Measurements from ENCODE around the gene LUC7L. TPM values are rescaled to one million over a fixed set of nuclear protein-coding genes. Genes with fewer than 3 reads are reported as not detected.

Gene LUC7L
- total RNA-seq, 1 donor from 2014 or later = 231 TPM

DNA sequence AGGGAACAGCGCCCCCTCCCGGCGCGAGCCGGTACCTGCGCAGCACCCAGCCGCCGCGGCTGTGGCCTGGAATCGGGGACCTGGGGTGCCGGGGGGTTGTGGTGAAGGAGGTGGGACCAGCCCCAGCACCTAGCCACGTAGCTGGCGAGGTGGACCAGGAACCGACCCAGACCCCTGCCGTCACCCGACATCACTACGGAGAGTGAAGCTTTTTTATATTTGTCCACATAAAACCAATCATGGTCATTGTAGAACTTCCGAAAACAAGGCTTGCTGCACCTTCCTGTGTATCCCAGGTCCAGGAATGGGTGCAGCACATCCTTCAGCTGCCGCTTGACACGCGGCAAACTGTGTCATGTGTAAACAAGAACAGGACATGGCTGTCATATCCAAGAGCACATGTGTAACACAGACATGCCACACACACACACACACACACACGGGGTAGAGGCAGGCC, 47.7 kb downstream of the LUC7L start:
- Histone ChIP-seq H3K4me1 (no peaks in the 10 kb centered on the region), H3K27ac (no peak overlapping the region), H3K4me2 (peak overlapping the region; percentile 73), H3K9ac (no peak overlapping the region), H3K27me3 (peaks cover 47% of the 10 kb centered on the region), H2AFZ (replicated peaks) (no peak overlapping the region), H3K9me3 (ENCODE audit: low read depth) (no peaks in the 10 kb centered on the region), H3F3A (ENCODE audit: low read depth) (peaks cover 55% of the 10 kb centered on the region), H3K79me2 (ENCODE audit: low read depth) (no peaks in the 10 kb centered on the region), H3K4me3 (no peak overlapping the region), H4K20me1 (ENCODE audit: low read depth) (peaks cover 49% of the 10 kb centered on the region), H3K36me3 (no peaks in the 10 kb centered on the region)
- Mint-ChIP-seq H3K4me1 (peaks cover 7% of the 10 kb centered on the region), H3K27ac (no peak overlapping the region), H3K27me3 (ENCODE audit: insufficient read depth, low read depth) (peaks cover 31% of the 10 kb centered on the region), H3K4me3 (peak overlapping the region; percentile 52), H3K9me3 (no peaks in the 10 kb centered on the region), H3K36me3 (peaks cover 4% of the 10 kb centered on the region)
- TF ChIP-seq EZH2phosphoT487 (IDR thresholded peaks at IDR 0.05) (no peak), EZH2 (IDR thresholded peaks at IDR 0.05) (no peak)
- TF ChIP-seq, protein P1, sequence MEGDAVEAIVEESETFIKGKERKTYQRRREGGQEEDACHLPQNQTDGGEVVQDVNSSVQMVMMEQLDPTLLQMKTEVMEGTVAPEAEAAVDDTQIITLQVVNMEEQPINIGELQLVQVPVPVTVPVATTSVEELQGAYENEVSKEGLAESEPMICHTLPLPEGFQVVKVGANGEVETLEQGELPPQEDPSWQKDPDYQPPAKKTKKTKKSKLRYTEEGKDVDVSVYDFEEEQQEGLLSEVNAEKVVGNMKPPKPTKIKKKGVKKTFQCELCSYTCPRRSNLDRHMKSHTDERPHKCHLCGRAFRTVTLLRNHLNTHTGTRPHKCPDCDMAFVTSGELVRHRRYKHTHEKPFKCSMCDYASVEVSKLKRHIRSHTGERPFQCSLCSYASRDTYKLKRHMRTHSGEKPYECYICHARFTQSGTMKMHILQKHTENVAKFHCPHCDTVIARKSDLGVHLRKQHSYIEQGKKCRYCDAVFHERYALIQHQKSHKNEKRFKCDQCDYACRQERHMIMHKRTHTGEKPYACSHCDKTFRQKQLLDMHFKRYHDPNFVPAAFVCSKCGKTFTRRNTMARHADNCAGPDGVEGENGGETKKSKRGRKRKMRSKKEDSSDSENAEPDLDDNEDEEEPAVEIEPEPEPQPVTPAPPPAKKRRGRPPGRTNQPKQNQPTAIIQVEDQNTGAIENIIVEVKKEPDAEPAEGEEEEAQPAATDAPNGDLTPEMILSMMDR (IDR thresholded peaks at IDR 0.05) = peak; percentile 92
- no peak for DNase-seq (ENCODE audit: low spot score)

DNA sequence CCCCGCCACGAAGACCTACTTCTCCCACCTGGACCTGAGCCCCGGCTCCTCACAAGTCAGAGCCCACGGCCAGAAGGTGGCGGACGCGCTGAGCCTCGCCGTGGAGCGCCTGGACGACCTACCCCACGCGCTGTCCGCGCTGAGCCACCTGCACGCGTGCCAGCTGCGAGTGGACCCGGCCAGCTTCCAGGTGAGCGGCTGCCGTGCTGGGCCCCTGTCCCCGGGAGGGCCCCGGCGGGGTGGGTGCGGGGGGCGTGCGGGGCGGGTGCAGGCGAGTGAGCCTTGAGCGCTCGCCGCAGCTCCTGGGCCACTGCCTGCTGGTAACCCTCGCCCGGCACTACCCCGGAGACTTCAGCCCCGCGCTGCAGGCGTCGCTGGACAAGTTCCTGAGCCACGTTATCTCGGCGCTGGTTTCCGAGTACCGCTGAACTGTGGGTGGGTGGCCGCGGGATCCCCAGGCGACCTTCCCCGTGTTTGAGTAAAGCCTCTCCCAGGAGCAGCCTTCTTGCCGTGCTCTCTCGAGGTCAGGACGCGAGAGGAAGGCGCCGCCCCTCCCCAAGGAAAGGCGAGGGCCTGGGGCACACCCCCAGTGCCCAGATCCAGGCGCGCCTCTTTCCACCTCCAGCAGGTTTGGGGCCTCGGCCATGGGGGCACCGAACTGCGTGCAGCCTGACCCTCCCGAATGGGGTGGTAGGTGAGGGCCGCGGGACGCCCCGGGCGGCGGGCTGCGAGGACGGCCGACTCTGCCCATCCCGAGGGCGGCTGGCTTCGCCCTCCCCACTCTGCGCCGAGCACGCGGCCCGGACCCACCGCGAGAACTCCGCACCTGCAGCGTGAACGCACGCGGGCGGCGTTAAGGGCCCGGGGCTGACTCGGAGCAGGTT, 48.3 kb downstream of the LUC7L start:
- Histone ChIP-seq H3K4me1 (no peaks in the 10 kb centered on the region), H4K20me1 (ENCODE audit: low read depth) (peaks cover 49% of the 10 kb centered on the region), H3K36me3 (no peaks in the 10 kb centered on the region), H3K79me2 (ENCODE audit: low read depth) (no peaks in the 10 kb centered on the region), H3K27ac (no peak overlapping the region), H3K27me3 (peaks cover 52% of the 10 kb centered on the region), H3F3A (ENCODE audit: low read depth) (peaks cover 55% of the 10 kb centered on the region), H2AFZ (replicated peaks) (peak overlapping the region; percentile 2), H3K9ac (no peak overlapping the region), H3K4me3 (peak overlapping the region; percentile 44), H3K4me2 (peak overlapping the region; percentile 73), H3K9me3 (ENCODE audit: low read depth) (no peaks in the 10 kb centered on the region)
- no peak for TF ChIP-seq EZH2phosphoT487 (IDR thresholded peaks at IDR 0.05)
- TF ChIP-seq, protein P1 (IDR thresholded peaks at IDR 0.05) = no peak
- peak; percentile 71 for TF ChIP-seq EZH2 (IDR thresholded peaks at IDR 0.05)
- peaks cover 4% of the 10 kb centered on the region for H3K36me3 Mint-ChIP-seq
- H3K4me3 Mint-ChIP-seq = peak overlapping the region; percentile 63
- H3K4me1 Mint-ChIP-seq = peaks cover 7% of the 10 kb centered on the region
- H3K27ac Mint-ChIP-seq = no peak overlapping the region
- peaks cover 31% of the 10 kb centered on the region for H3K27me3 Mint-ChIP-seq (ENCODE audit: insufficient read depth, low read depth)
- DNase-seq (ENCODE audit: low spot score) = peak; percentile 93
- no peaks in the 10 kb centered on the region for H3K9me3 Mint-ChIP-seq

DNA sequence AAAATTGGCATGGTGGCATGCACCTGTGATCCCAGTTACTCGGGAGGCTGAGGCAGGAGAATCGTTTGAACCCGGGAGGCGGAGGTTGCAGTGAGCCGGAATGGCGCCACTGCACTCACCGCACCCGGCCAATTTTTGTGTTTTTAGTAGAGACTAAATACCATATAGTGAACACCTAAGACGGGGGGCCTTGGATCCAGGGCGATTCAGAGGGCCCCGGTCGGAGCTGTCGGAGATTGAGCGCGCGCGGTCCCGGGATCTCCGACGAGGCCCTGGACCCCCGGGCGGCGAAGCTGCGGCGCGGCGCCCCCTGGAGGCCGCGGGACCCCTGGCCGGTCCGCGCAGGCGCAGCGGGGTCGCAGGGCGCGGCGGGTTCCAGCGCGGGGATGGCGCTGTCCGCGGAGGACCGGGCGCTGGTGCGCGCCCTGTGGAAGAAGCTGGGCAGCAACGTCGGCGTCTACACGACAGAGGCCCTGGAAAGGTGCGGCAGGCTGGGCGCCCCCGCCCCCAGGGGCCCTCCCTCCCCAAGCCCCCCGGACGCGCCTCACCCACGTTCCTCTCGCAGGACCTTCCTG, 49.1 kb downstream of the LUC7L start, which contains the start of gene HBQ1:
Gene HBQ1 (plus strand): TSS at position 359 of the 575 bp plus-strand sequence. CDS start 28 bp downstream, at position 387.
- peak within 1 kb of the TSS; percentile 73 for H3K4me2 ChIP-seq
- H3K9ac ChIP-seq = no peak within 1 kb of the TSS
- peaks cover 55% of the 10 kb centered on the region for H3F3A ChIP-seq (ENCODE audit: low read depth)
- DNase-seq (ENCODE audit: low spot score) = peak; percentile 78
- no peaks in the 10 kb centered on the region for H3K79me2 ChIP-seq (ENCODE audit: low read depth)
- peak within 1 kb of the TSS; percentile 44 for H3K4me3 ChIP-seq
- Mint-ChIP-seq H3K4me3 (peak within 1 kb of the TSS; percentile 75), H3K9me3 (no peaks in the 10 kb centered on the region), H3K36me3 (no peaks in the 10 kb centered on the region), H3K4me1 (peaks cover 7% of the 10 kb centered on the region), H3K27me3 (ENCODE audit: insufficient read depth, low read depth) (peaks cover 36% of the 10 kb centered on the region), H3K27ac (no peak within 1 kb of the TSS)
- no peaks in the 10 kb centered on the region for H3K9me3 ChIP-seq (ENCODE audit: low read depth)
- TF ChIP-seq, protein P1 (IDR thresholded peaks at IDR 0.05) = peak; percentile 66
- peak; percentile 20 for TF ChIP-seq EZH2phosphoT487 (IDR thresholded peaks at IDR 0.05)
- no peak for TF ChIP-seq EZH2 (IDR thresholded peaks at IDR 0.05)
- H3K27me3 ChIP-seq = peaks cover 60% of the 10 kb centered on the region
- H2AFZ ChIP-seq (replicated peaks) = peak within 1 kb of the TSS; percentile 2
- no peaks in the 10 kb centered on the region for H3K36me3 ChIP-seq
- H3K4me1 ChIP-seq = no peaks in the 10 kb centered on the region
- peaks cover 55% of the 10 kb centered on the region for H4K20me1 ChIP-seq (ENCODE audit: low read depth)
- no peak within 1 kb of the TSS for H3K27ac ChIP-seq
